A549 treated with Hydrocortisone at 1 μM for 4 hours (cell line): ENCODE measurements around the gene CXCL5. TPM values are rescaled to one million over a fixed set of nuclear protein-coding genes. Genes with fewer than 3 reads are reported as not detected.

Experiments
- total RNA-seq: library from RNA; stranded (reverse); fragments of 200-300 nt; extraction: Qiagen RNA extraction; gene quantifications from 5 replicates; pipeline ENCODE4 v1.2.3, GENCODE V29; 2022

The CXCL5 gene
- total RNA-seq = 27.5 to 37.7 TPM (median 31.5 TPM) in 5 replicates

GRCh38 chr4:73998040-73999011, at the start of gene CXCL5:
TSS of gene CXCL5 (minus strand) at chr4:73998677. CDS start at chr4:73998581, 96 bp downstream.

GRCh38 chr4:74038425-74039314, 40.2 kb upstream of the CXCL5 start, which contains the start of gene CXCL3:
TSS of gene CXCL3 (minus strand) at chr4:74038689. CDS start at chr4:74038611, 78 bp downstream.

GRCh38 chr4:73988061-73988460, 10.4 kb downstream of the CXCL5 start, which contains the start of gene PPBP:
TSS of gene PPBP (minus strand) at chr4:73988190. CDS start at chr4:73988103, 87 bp downstream.

Other genes with a start within 250 kb of the CXCL5 start
- gene CXCL6, start 162.0 kb downstream of the CXCL5 start, total RNA-seq = not detected in 5 replicates
- not detected in 5 replicates for gene PF4V1, start 145.4 kb downstream of the CXCL5 start, total RNA-seq
- gene CXCL1, start 129.3 kb downstream of the CXCL5 start, total RNA-seq = 6.0 to 7.6 TPM (median 6.6 TPM) in 5 replicates
- gene PF4, start 16.6 kb downstream of the CXCL5 start, total RNA-seq = 0.23 to 1.2 TPM (median 0.92 TPM) in 5 replicates
- gene PPBP, start 10.5 kb downstream of the CXCL5 start, total RNA-seq = 0.17 TPM in 1 of 5 replicates, not detected in the others
- gene CXCL3, start 40.0 kb upstream of the CXCL5 start, total RNA-seq = 2.6 to 4.0 TPM (median 3.8 TPM) in 5 replicates
- gene CXCL2, start 100.5 kb upstream of the CXCL5 start, total RNA-seq = 9.2 to 14.6 TPM (median 11.2 TPM) in 5 replicates
- 7.9 to 10.2 TPM (median 8.9 TPM) in 5 replicates for gene MTHFD2L, start 159.4 kb upstream of the CXCL5 start, total RNA-seq